Muscle layer of colon (tissue), 2 donors: ENCODE results near the gene C15orf61.

Experiments used
- H3K27ac ChIP-seq: one replicate; pipeline ENCODE4 v1.7.0; 2013; ENCODE audit warnings: low read depth, mild to moderate bottlenecking, low read length, moderate library complexity
- H3K27me3 ChIP-seq, 2 donors: one replicate each; pipeline ENCODE4 v1.7.0; 2013; ENCODE audit warnings: low read length in 2 of 2, mild to moderate bottlenecking in 2 of 2; ENCODE audit not compliant: insufficient read depth in 2 of 2, control insufficient read depth in 1 of 2
- H3K36me3 ChIP-seq: one replicate; pipeline ENCODE4 v1.7.0; 2013; ENCODE audit warnings: mild to moderate bottlenecking, low read length; ENCODE audit not compliant: insufficient read depth
- H3K4me1 ChIP-seq: one replicate; pipeline ENCODE4 v1.7.0; 2013; ENCODE audit warnings: mild to moderate bottlenecking, low read length; ENCODE audit not compliant: insufficient read depth
- H3K4me3 ChIP-seq, 2 donors: one replicate each; pipeline ENCODE4 v1.7.0; 2013; ENCODE audit warnings: low read length in 2 of 2, low read depth in 1 of 2, mild to moderate bottlenecking in 1 of 2, moderate library complexity in 1 of 2
- H3K9ac ChIP-seq: one replicate; pipeline ENCODE4 v1.7.0; 2013; ENCODE audit warnings: low read length
- H3K9me3 ChIP-seq: one replicate; pipeline ENCODE4 v1.7.0; 2013; ENCODE audit warnings: mild to moderate bottlenecking, low read length
- donor health status: abdominal sarcoma.
- donor health status: Adenocarcinoma of cecum.

The C15orf61 gene

DNA sequence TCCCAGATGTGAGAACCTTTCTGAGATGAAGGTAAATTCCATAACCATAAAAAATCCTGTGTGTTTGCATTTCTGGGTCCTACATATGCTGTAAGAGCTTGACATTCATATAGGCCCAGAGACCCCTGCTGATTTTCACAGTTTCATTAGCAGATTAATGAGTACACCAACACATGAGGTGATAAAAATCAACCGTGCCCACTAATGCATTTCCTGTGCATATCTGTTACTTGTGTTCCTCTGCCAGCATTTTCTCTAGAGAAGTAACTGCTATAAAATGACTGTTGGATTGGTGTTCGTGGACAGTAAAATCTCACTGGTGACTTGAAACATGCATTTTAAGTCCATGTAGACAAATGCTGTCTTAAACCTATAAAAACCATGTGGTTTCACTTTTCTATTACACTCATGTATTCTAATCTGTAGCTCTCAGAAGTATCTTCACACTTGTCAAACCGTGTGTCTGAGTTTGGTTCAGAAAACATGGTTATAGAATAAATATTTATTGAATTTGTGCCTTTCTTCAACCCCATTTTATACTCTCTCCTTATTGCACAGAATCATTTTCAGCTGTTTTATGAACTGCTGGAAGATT is 36.1 kb downstream of the C15orf61 start:
- H3K4me3 ChIP-seq, result no peak overlapping the region
- no peak overlapping the region for H3K9ac ChIP-seq
- H3K9me3 ChIP-seq, result no peaks in the 10 kb centered on the region
- no peak overlapping the region for H3K27ac ChIP-seq
- H3K27me3 ChIP-seq, result no peaks in the 10 kb centered on the region
- H3K36me3 ChIP-seq, result peaks cover 15% of the 10 kb centered on the region
- no peaks in the 10 kb centered on the region for H3K4me1 ChIP-seq

DNA sequence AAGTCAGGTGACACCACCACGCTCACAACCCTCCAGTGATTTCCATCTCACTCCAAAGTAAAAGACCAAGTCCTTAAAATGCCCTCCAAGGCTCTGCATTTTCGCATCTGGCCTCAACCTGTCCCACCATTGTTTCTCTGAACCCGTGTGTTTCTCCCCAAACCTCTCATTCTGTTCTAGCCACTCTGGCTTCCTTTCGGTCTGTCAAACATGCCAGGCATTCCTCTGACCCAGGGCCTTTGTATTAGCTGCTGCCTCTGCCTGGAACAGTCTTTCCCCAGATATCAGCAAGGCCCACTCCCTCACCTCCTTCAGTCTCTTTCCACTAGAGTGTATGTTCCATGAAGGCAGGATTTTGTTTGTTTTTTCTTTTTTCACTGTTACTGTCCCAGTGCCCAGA is 37.6 kb downstream of the C15orf61 start:
- H3K36me3 ChIP-seq, result peaks cover 8% of the 10 kb centered on the region
- H3K4me1 ChIP-seq, result no peaks in the 10 kb centered on the region
- H3K27me3 ChIP-seq, result no peaks in the 10 kb centered on the region
- H3K9ac ChIP-seq, result no peak overlapping the region
- H3K27ac ChIP-seq, result no peak overlapping the region
- no peaks in the 10 kb centered on the region for H3K9me3 ChIP-seq
- no peak overlapping the region for H3K4me3 ChIP-seq

DNA sequence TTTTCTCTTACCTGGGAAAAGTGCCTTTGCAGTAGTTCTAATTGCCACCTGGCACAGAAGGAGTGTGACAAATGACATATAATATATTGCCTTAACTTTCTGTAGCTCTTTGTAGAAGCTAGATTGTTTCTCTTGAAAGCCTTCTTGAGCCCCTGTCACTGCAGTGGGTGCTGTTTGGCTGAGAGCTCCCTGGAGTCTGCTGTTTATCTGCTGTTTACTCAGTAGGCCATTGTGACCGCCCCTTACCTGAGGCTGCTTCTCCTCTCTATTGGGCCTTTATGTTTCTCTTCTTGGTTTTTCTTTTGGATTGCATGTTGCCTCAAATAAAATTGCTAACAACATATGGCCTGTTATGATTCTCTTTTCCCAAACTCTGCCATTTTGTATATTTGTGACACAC is 38.2 kb downstream of the C15orf61 start:
- no peaks in the 10 kb centered on the region for H3K4me1 ChIP-seq
- H3K36me3 ChIP-seq, result peaks cover 8% of the 10 kb centered on the region
- H3K9me3 ChIP-seq, result no peaks in the 10 kb centered on the region

DNA sequence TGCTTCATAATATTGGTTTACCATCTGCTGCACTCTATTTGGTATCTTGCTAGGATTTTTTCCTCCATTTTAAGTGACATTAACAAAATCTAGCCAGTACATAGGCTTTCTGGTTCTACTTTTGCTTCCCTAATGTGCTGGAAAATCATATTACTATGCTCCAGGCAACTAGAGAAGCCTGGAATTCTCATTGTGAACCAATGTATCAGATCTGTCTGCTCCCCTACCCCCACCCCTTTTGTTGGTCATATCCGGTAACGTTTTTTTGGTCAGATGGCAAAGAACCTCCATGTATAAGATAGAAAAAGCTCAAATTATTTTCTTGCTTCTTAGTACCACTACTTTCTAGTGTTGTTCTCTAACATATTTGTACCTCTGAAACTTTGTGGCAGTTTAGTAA is 38.6 kb downstream of the C15orf61 start:
- peaks cover 8% of the 10 kb centered on the region for H3K36me3 ChIP-seq
- no peaks in the 10 kb centered on the region for H3K9me3 ChIP-seq
- no peak overlapping the region for H3K27ac ChIP-seq

More for the DNA sequence above, 38.2 kb downstream of the C15orf61 start:
- no peak overlapping the region for H3K4me3 ChIP-seq
- H3K27ac ChIP-seq, result no peak overlapping the region
- no peak overlapping the region for H3K9ac ChIP-seq
- no peaks in the 10 kb centered on the region for H3K27me3 ChIP-seq

DNA sequence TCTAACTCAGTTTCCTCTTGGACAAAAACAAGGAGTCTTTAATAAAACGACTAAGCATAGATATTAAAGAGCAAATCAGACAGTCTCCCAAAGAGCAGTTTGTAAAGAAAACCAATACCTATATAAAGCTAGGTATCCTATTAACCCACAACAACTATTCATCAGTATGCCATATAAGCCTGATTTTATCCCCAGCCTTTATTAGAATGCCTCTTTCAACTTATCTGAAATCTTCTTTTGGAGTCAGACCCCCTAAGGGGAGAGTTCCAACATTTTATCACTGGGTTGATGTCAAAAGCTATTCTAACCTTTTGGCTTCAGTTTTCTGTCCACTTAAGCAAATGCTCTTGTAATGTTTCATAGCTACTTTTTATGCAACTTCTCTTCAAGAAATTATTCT is 39.4 kb downstream of the C15orf61 start:
- H3K36me3 ChIP-seq, result peaks cover 8% of the 10 kb centered on the region
- H3K4me3 ChIP-seq, result no peak overlapping the region
- no peaks in the 10 kb centered on the region for H3K27me3 ChIP-seq
- H3K9ac ChIP-seq, result no peak overlapping the region
- no peaks in the 10 kb centered on the region for H3K9me3 ChIP-seq
- no peaks in the 10 kb centered on the region for H3K4me1 ChIP-seq
- H3K27ac ChIP-seq, result no peak overlapping the region

More for the DNA sequence above, 38.6 kb downstream of the C15orf61 start:
- H3K27me3 ChIP-seq, result no peaks in the 10 kb centered on the region
- H3K4me3 ChIP-seq, result no peak overlapping the region
- no peak overlapping the region for H3K9ac ChIP-seq
- H3K4me1 ChIP-seq, result no peaks in the 10 kb centered on the region

DNA sequence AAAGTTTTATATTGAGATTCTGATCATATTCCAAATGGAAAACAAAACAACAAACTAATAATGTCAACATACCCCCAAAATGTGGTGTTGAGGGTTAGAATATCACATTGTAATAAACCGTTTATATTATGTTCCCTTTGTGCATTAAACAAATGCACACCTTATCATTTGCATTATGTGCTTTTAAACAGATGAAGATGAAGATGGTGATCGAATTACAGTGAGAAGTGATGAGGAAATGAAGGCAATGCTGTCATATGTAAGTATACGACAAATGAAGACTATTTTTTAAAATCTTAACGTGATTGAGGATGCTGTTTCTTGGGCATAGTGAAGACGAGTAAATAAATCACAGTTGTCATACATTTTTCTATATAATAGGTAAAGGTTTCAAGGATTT is 42.2 kb downstream of the C15orf61 start:
- Histone ChIP-seq H3K4me1 (no peaks in the 10 kb centered on the region), H3K27me3 (no peaks in the 10 kb centered on the region), H3K9me3 (no peaks in the 10 kb centered on the region), H3K4me3 (no peak overlapping the region), H3K9ac (no peak overlapping the region), H3K27ac (no peak overlapping the region), H3K36me3 (peaks cover 7% of the 10 kb centered on the region)

DNA sequence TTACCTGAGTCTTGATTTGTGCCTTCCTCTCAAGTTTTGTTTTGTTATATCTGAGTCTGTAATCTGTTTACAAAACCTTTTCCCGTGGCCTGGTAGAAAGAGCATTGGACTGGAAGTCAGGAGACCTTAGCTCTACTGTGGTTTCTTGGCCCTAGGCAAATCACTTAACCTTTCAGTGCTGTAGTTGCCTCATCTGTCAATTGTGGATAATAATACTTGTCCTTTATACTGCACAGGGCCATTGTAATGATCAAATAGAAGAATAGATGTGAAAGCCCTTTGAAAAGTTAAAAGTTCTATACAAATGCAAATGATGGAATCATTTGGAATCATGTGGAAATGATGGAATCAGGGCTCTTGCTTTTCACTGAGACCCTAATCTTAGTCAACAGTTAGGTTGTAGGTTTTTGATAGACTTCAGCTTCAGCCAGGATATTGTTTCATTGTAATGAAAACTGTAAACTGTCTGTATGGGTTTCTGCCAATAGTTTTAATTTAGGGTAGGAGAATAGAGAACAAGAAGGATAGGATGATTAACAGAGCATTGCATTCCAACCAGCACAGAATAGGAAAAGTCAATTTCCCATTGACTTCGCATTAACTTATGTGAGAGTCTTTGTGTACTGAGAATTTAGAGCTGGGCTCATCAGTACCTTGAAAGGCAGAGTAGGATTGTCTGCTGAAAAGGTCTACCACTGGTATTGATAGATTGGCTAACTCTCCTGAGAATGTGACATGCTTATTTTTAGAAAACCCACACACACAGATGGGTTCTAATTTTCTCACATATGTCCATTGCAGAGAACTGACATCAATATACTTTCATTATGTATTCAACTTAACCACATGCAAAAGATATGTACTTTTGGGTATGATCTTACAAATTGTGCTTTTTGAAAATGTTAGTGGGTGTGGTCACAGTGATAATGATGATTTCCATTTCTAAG is 43.4 kb downstream of the C15orf61 start:
- Histone ChIP-seq H3K27me3 (no peaks in the 10 kb centered on the region), H3K4me3 (no peak overlapping the region), H3K9ac (no peak overlapping the region), H3K9me3 (no peaks in the 10 kb centered on the region), H3K4me1 (no peaks in the 10 kb centered on the region), H3K27ac (no peak overlapping the region), H3K36me3 (no peaks in the 10 kb centered on the region)

DNA sequence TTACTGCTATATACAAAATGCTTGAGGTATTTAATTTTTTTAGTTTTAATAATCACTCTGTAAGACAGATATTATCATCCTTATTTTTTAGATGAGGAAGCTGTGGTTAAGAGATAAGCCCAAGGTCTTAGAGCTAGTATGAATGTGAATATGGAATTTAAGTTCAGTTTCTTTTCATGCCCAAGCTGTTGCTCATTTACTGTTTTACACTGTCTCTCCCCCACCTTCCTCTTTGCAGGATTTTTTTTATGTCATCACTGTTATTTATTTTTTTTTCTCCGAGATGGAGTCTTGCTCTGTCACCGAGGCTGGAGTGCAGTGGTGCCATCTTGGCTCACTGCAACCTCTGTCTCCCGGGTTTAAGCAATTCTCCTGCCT is 44.0 kb downstream of the C15orf61 start:
- Histone ChIP-seq H3K9ac (no peak overlapping the region), H3K27me3 (no peaks in the 10 kb centered on the region), H3K27ac (no peak overlapping the region), H3K4me1 (peaks cover 5% of the 10 kb centered on the region), H3K36me3 (no peaks in the 10 kb centered on the region), H3K9me3 (no peaks in the 10 kb centered on the region), H3K4me3 (no peak overlapping the region)

DNA sequence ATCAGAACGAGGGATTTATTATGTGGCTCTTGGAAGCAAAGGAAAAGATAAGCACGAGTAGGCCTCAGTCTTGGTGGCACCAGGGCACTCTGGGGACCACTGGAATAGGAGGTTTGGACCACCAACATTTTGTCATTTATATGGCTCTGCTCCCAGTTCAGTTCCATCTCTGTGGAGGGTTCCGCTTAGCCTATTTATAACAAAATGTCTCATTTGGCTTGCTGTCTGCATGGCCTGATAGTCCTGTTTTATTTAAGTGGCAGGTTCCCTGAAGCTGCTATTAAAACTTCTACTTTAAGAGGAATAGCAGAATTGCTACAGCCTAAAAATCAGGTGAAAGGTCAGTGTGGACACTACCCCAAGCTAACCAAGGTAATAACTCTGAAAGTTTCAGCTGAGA is 48.7 kb downstream of the C15orf61 start:
- Histone ChIP-seq H3K9ac (no peak overlapping the region), H3K4me1 (peaks cover 9% of the 10 kb centered on the region), H3K9me3 (no peaks in the 10 kb centered on the region), H3K27ac (no peak overlapping the region), H3K27me3 (no peaks in the 10 kb centered on the region), H3K36me3 (no peaks in the 10 kb centered on the region), H3K4me3 (no peak overlapping the region)

DNA sequence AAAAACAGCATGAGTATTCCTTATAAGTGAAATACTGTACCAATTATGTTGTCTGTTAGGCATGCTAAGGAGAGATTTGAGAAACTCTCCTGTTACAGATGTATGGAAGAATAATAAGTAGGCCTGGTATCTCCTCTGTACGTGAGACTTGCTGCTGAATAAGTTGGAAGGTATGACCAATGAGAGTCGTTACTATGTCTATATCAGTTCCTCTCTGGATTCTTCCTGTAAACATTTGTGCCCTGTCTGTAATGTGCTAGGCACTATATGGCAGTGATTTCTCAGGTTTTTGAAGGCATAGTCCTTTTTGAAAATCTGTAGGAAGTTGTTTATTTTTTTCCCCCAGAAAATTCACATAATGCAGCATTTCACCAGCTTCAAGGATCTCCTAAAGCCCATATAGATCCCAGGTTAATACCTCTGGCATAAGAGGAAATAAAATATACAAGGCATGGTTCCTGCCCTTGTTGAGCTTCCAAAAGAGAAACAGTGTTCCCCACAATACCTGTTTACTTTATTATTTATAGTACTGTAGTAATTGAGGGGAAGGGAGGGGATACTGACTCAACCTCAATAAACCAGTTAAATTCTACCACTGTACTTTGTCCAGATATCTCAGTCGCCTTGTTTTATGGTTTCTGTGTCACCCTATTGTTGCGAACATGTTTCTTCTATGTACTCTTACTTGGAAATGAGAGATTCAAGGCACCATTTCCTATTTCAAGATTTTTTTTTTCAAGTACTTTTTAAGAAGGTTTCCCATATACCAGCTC is 50.1 kb downstream of the C15orf61 start:
- Histone ChIP-seq H3K36me3 (no peaks in the 10 kb centered on the region), H3K4me1 (peaks cover 9% of the 10 kb centered on the region), H3K9ac (no peak overlapping the region), H3K27me3 (no peaks in the 10 kb centered on the region), H3K27ac (no peak overlapping the region), H3K4me3 (no peak overlapping the region), H3K9me3 (no peaks in the 10 kb centered on the region)

DNA sequence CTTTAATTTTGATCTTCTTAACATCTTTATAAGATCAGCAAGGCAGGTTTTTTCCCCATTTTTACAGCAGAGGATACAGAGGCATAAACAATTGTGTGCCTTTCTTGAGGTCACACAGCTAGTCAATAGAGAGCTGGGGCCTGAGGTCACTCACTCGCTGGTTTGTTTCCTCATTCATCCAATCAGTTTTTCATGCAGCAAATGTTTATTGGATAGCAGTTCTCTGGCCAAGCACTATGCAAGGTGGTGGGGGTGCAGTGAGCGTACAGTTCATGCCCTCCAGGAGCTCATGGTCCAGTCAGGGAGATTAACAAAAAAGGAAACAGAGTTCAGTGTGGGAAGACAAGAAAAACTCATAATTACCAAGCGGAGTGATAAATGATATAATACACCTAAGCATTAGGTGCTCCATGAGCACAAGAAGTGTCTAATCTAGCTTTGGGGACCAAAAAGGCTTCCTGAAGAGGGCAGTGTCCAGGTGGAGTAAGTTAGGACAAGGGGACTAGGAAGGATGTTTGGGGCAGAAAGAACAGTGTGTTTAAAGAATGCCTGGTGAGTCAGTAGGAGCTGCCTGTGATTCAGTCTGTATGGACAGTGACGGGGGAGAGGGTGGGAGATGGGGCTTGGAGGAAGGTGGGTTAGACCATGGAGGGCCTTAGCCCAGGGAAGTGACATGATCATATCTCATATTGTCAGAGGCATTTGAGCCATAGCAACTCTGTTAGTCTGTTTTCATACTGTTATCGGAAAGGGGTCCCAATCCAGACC is 50.9 kb downstream of the C15orf61 start:
- H3K9ac ChIP-seq, result no peak overlapping the region
- H3K36me3 ChIP-seq, result no peaks in the 10 kb centered on the region
- H3K27me3 ChIP-seq, result no peaks in the 10 kb centered on the region
- no peaks in the 10 kb centered on the region for H3K9me3 ChIP-seq
- no peak overlapping the region for H3K27ac ChIP-seq
- peaks cover 9% of the 10 kb centered on the region for H3K4me1 ChIP-seq
- no peak overlapping the region for H3K4me3 ChIP-seq
